Neural progenitor cell (in vitro differentiated cells): ENCODE results near the gene KAZN. TPM values are rescaled to one million over a fixed set of nuclear protein-coding genes. Genes with fewer than 3 reads are reported as not detected.

Experiments used
- DNase-seq: peaks from one replicate; pipeline ENCODE4 v3.0.0-alpha.2; 2016; ENCODE audit warnings: low spot score
- H2AFZ ChIP-seq: fragments of 200-600 bp; sonication (generic); replicated peaks from 2 replicates; pipeline ENCODE4 v1.6.1; 2016; ENCODE audit warnings: antibody characterized with exemption
- H3F3A ChIP-seq: fragments of 200-600 bp; sonication (generic); 2 replicates; pipeline ENCODE4 v1.6.1; 2016; ENCODE audit warnings: antibody characterized with exemption, low read depth
- H3K27ac ChIP-seq: fragments of 200-600 bp; sonication (generic); 2 replicates; pipeline ENCODE4 v1.5.1; 2016; ENCODE audit warnings: mild to moderate bottlenecking
- H3K27me3 ChIP-seq: fragments of 200-600 bp; sonication (generic); 2 replicates; pipeline ENCODE4 v1.6.1; 2016; ENCODE audit warnings: mild to moderate bottlenecking, moderate library complexity
- H3K36me3 ChIP-seq: fragments of 200-600 bp; sonication (generic); 2 replicates; pipeline ENCODE4 v1.5.1; 2016
- H3K4me1 ChIP-seq: fragments of 200-600 bp; sonication (generic); 2 replicates; pipeline ENCODE4 v1.6.1; 2016; ENCODE audit warnings: mixed run types
- H3K4me2 ChIP-seq: fragments of 200-600 bp; sonication (generic); 2 replicates; pipeline ENCODE4 v1.6.1; 2016
- H3K4me3 ChIP-seq: fragments of 200-600 bp; sonication (generic); 2 replicates; pipeline ENCODE4 v1.5.1; 2016
- H3K79me2 ChIP-seq: fragments of 200-600 bp; sonication (generic); 2 replicates; pipeline ENCODE4 v1.6.1; 2016; ENCODE audit warnings: low read depth
- H3K9ac ChIP-seq: fragments of 200-600 bp; sonication (generic); 2 replicates; pipeline ENCODE4 v1.6.1; 2016
- H3K9me3 ChIP-seq: fragments of 200-600 bp; sonication (generic); 2 replicates; pipeline ENCODE4 v1.5.1; 2016; ENCODE audit warnings: low read depth
- H4K20me1 ChIP-seq: fragments of 200-600 bp; sonication (generic); 2 replicates; pipeline ENCODE4 v1.6.1; 2016; ENCODE audit warnings: low read depth
- H3K27ac Mint-ChIP-seq: 3 replicates; pipeline ENCODE4 v1.8.0; 2021; ENCODE audit warnings: mixed read lengths
- H3K27me3 Mint-ChIP-seq: 2 replicates; pipeline ENCODE4 v1.8.0; 2022; ENCODE audit warnings: low read depth, mild to moderate bottlenecking, inconsistent platforms, moderate library complexity, mixed read lengths; ENCODE audit not compliant: insufficient read depth
- H3K36me3 Mint-ChIP-seq: 3 replicates; pipeline ENCODE4 v1.8.0; 2021; ENCODE audit warnings: mixed read lengths
- H3K4me1 Mint-ChIP-seq: 3 replicates; pipeline ENCODE4 v1.8.0; 2021; ENCODE audit warnings: mixed read lengths
- H3K4me3 Mint-ChIP-seq: 3 replicates; pipeline ENCODE4 v1.8.0; 2021; ENCODE audit warnings: mild to moderate bottlenecking, moderate library complexity, mixed read lengths
- H3K9me3 Mint-ChIP-seq: 3 replicates; pipeline ENCODE4 v1.8.0; 2020; ENCODE audit warnings: mixed read lengths
- EZH2 ChIP-seq: fragments of 200-600 bp; sonication (generic); IDR thresholded peaks from 2 replicates; pipeline ENCODE4 v1.6.1; 2017; ENCODE audit warnings: antibody characterized with exemption, mild to moderate bottlenecking, moderate library complexity
- EZH2phosphoT487 ChIP-seq: fragments of 200-600 bp; sonication (generic); IDR thresholded peaks from 2 replicates; pipeline ENCODE4 v1.6.1; 2017; ENCODE audit warnings: antibody characterized with exemption
- total RNA-seq: library from RNA; depleted of rRNA; stranded (reverse); fragments of >200 nt; gene quantifications from 2 replicates; pipeline ENCODE4 v1.2.3, GENCODE V29; 2015; ENCODE audit warnings: low replicate concordance
- TF ChIP-seq, protein P1 (sequence below): fragments of 200-600 bp; sonication (generic); IDR thresholded peaks from 2 replicates; pipeline ENCODE4 v1.5.1; 2017; ENCODE audit warnings: antibody characterized with exemption, mild to moderate bottlenecking

The KAZN gene
- total RNA-seq, 1 donor from 2014 or later, result 6.1 TPM

DNA sequence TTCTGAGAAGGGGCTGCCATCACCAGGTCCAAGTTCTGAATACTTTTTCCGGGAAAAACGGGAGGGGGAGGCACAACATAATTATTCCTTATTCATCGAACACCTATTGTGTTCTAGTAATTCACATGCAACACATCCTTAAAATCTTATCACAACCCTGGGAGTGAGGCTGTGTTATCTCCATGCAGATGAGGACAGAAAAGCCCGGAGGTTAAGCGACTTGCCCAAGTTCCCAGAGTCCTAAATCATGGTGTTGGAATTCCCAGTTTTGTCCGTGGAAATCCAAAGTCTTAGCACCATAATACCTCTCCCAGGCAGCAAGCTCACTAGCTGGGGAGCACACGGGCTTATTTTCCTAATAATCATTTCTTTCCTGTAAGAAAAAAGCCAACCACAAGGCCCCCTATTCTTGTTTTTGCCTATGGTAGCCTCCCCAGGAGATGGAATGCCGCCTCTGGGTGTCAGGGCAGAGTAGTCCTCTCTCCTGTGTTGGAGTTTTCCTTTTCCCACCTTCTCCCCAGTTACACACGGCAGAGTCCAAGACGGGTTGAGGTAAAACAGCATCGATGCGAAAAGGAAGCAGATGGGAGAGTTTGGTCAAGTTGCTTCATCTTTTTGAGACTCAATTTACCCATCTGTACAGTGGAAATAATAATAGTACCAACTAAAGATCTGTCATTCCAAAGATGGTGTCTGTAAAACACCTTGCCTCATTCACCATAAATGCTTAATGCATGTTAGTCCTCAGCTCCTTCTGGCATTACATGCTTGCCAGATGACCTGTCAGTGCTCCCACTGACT, 327.1 kb downstream of the KAZN start:
- H3K79me2 ChIP-seq, result peaks cover 4% of the 10 kb centered on the region
- H3K36me3 ChIP-seq, result no peaks in the 10 kb centered on the region
- H3K27me3 ChIP-seq, result peaks cover 41% of the 10 kb centered on the region
- Mint-ChIP-seq H3K27me3 (peaks cover 13% of the 10 kb centered on the region), H3K4me3 (peak overlapping the region; percentile 92), H3K36me3 (no peaks in the 10 kb centered on the region), H3K9me3 (no peaks in the 10 kb centered on the region), H3K27ac (peak overlapping the region; percentile 69), H3K4me1 (peaks cover 58% of the 10 kb centered on the region)
- H3K9me3 ChIP-seq, result no peaks in the 10 kb centered on the region
- H3K4me3 ChIP-seq, result peak overlapping the region; percentile 62
- H3K27ac ChIP-seq, result no peak overlapping the region
- no peak overlapping the region for H3K9ac ChIP-seq
- H2AFZ ChIP-seq, result no peak overlapping the region
- peaks cover 44% of the 10 kb centered on the region for H4K20me1 ChIP-seq
- DNase-seq, result no peak
- H3F3A ChIP-seq, result peaks cover 19% of the 10 kb centered on the region
- H3K4me1 ChIP-seq, result peaks cover 12% of the 10 kb centered on the region
- peak overlapping the region; percentile 82 for H3K4me2 ChIP-seq
- TF ChIP-seq, protein P1, sequence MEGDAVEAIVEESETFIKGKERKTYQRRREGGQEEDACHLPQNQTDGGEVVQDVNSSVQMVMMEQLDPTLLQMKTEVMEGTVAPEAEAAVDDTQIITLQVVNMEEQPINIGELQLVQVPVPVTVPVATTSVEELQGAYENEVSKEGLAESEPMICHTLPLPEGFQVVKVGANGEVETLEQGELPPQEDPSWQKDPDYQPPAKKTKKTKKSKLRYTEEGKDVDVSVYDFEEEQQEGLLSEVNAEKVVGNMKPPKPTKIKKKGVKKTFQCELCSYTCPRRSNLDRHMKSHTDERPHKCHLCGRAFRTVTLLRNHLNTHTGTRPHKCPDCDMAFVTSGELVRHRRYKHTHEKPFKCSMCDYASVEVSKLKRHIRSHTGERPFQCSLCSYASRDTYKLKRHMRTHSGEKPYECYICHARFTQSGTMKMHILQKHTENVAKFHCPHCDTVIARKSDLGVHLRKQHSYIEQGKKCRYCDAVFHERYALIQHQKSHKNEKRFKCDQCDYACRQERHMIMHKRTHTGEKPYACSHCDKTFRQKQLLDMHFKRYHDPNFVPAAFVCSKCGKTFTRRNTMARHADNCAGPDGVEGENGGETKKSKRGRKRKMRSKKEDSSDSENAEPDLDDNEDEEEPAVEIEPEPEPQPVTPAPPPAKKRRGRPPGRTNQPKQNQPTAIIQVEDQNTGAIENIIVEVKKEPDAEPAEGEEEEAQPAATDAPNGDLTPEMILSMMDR, result no peak
- peak; percentile 16 for TF ChIP-seq EZH2

DNA sequence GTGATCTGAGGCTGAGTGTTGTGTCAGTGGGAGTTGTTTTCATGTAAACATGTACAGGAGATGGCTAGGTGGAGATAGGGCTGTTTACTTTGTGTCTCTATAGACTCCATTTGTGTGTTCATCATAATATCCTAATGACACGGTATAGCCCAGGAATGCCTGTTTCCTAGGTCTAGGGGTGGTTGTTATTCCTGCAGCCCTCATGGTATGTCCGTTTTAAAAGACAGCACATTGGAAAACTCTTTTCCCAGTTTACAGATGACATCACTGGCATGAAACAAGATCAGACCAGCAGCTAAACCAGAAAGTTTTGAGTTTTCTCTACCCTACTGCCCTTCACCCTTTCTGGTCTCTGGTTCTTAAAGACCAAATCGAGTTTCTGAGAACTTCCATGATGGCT, 327.7 kb downstream of the KAZN start:
- Histone ChIP-seq H3K79me2 (peaks cover 4% of the 10 kb centered on the region), H2AFZ (no peak overlapping the region), H3K4me3 (no peak overlapping the region), H3K27ac (no peak overlapping the region), H3K27me3 (peaks cover 41% of the 10 kb centered on the region), H3K9me3 (no peaks in the 10 kb centered on the region), H3K9ac (no peak overlapping the region), H3F3A (peaks cover 19% of the 10 kb centered on the region), H3K4me1 (peaks cover 12% of the 10 kb centered on the region), H4K20me1 (peaks cover 44% of the 10 kb centered on the region), H3K4me2 (no peak overlapping the region), H3K36me3 (no peaks in the 10 kb centered on the region)
- no peak for TF ChIP-seq EZH2phosphoT487
- TF ChIP-seq, protein P1, result no peak
- no peak for TF ChIP-seq EZH2
- Mint-ChIP-seq H3K27me3 (peaks cover 13% of the 10 kb centered on the region), H3K4me1 (peaks cover 53% of the 10 kb centered on the region), H3K9me3 (no peaks in the 10 kb centered on the region), H3K27ac (no peak overlapping the region), H3K36me3 (no peaks in the 10 kb centered on the region), H3K4me3 (peak overlapping the region; percentile 92)
- DNase-seq, result no peak

DNA sequence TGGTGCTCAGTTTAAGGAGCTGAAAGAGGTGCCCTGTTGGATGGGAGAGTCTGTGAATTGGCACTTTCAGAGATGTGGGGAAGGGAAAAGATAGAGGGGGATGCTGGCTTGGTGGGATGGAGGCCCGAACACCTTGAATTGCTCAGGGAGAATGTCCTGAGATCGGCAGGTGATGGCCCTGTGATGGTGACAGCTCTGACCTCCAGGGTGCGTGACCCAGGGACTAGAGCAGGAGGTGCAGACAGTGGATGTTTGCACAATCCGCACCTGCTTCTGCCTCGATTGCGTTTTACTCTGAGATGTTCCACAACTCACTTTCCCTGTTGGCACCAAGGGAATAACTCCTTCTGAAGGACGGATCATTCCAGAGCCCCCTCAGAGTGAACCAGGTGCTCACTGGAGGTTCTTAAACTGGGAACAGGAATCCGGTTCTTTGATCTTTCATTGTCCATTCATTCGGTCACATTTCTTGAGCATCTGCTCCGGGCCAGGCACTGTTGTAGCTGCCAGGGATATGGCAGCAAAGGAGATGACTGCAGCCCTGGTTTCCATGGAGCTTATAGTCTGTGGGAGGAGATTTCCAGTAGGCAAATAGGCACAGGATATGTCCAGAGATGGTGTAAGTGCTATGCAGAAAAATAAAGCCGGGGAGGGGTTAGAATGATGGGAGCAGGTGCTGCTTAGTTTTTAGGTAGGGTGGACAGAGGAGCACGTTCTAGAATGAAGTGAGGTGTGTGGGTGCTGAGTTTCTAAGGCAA, 328.5 kb downstream of the KAZN start:
- H2AFZ ChIP-seq, result no peak overlapping the region
- peaks cover 12% of the 10 kb centered on the region for H3K4me1 ChIP-seq
- no peak overlapping the region for H3K4me2 ChIP-seq
- peaks cover 41% of the 10 kb centered on the region for H3K27me3 ChIP-seq
- H3F3A ChIP-seq, result peaks cover 18% of the 10 kb centered on the region
- no peak overlapping the region for H3K4me3 ChIP-seq
- no peaks in the 10 kb centered on the region for H3K36me3 Mint-ChIP-seq
- no peak for TF ChIP-seq EZH2
- TF ChIP-seq, protein P1, result no peak
- no peak for TF ChIP-seq EZH2phosphoT487
- peaks cover 11% of the 10 kb centered on the region for H3K27me3 Mint-ChIP-seq
- H3K4me3 Mint-ChIP-seq, result no peak overlapping the region
- no peaks in the 10 kb centered on the region for H3K9me3 ChIP-seq
- H3K79me2 ChIP-seq, result peaks cover 4% of the 10 kb centered on the region
- H4K20me1 ChIP-seq, result peaks cover 44% of the 10 kb centered on the region
- no peaks in the 10 kb centered on the region for H3K9me3 Mint-ChIP-seq
- peaks cover 54% of the 10 kb centered on the region for H3K4me1 Mint-ChIP-seq
- no peak for DNase-seq
- peak overlapping the region; percentile 33 for H3K27ac Mint-ChIP-seq
- H3K9ac ChIP-seq, result no peak overlapping the region
- no peak overlapping the region for H3K27ac ChIP-seq
- no peaks in the 10 kb centered on the region for H3K36me3 ChIP-seq
